Stimulated activated naive CD8-positive, alpha-beta T cell treated with anti-CD3 and anti-CD28 coated beads, Interleukin-15, amount 100 ng/mL, for 72 hours (primary cell): Measurements from ENCODE around the gene WNT1.

Experiments
- ATAC-seq: fragments of 150-1000 bp; cut with Tn5 transposase; 2 replicates; pipeline ENCODE4 v1.10.0; 2021; ENCODE audit warnings: mild to moderate bottlenecking, moderate library complexity
- DNase-seq, 2 donors: peaks; one replicate each; pipeline ENCODE4 v3.0.0; 2021 to 2022
- H3K27ac Mint-ChIP-seq, 2 donors: one replicate each; pipeline ENCODE4 v1.8.0; 2022; ENCODE audit warnings: mild to moderate bottlenecking in 2 of 2, mixed read lengths in 2 of 2, moderate library complexity in 2 of 2
- H3K27me3 Mint-ChIP-seq: one replicate; pipeline ENCODE4 v1.8.0; 2022; ENCODE audit warnings: mixed read lengths
- H3K4me1 Mint-ChIP-seq: one replicate; pipeline ENCODE4 v1.8.0; 2022; ENCODE audit warnings: mild to moderate bottlenecking, mixed read lengths
- H3K4me3 Mint-ChIP-seq, 2 donors: one replicate each; pipeline ENCODE4 v1.8.0; 2022; ENCODE audit warnings: mild to moderate bottlenecking in 2 of 2, mixed read lengths in 2 of 2, moderate library complexity in 1 of 2
- H3K9me3 Mint-ChIP-seq, 2 donors: one replicate each; pipeline ENCODE4 v1.8.0; 2022; ENCODE audit warnings: mixed read lengths in 2 of 2

WNT1 gene

DNA sequence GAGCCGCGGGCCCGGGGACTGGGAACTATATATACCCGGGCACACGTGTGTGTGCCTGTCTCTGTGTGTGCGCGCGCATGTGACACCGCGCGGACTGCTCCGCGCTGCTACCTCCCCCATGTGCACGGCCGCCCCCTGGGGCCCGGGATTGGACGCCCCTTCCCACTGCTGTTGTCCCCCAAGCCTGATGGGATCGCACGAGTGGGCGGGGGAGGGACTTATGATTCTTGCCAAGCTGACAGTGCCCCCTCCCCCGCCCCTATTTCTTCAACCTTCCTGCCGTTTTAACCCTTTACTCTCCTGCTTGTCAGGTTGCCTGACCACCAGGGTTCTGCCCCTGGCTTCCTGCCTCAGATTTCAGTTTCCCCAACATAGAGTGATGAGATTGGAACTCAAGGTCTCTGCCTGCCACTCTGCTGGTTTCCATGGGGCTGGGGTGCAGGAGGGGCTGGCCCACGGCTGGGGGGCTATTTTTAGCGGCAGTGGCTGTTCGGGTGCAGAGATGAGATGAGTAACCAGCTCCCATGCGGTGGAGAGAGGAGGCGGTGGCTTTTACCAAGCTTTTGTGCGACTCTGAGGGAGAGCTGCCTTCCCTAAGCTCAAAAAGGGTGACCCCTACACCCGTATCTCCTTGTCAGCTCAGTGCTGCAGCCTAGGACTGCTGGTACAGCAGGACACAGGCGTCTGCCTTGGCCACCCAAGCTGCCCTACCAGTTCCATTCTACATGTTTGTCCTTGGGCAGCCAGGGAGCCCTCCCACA, 21.4 kb downstream of the WNT1 start, which contains the start of gene DDN:
TSS of gene DDN (minus strand) at position 5 of the 761 bp plus-strand sequence. CDS start 88 bp downstream, outside the sequence.
- Mint-ChIP-seq H3K27ac (peak within 1 kb of the TSS in 1 of 2 donors; percentile 81), H3K4me3 (peak within 1 kb of the TSS; percentile 83 to 87), H3K4me1 (peaks cover 51% of the 10 kb centered on the region), H3K27me3 (peaks cover 56% of the 10 kb centered on the region), H3K9me3 (no peaks in the 10 kb centered on the region)
- DNase-seq: peak; percentile 47 to 58
- peak; percentile 72 for ATAC-seq

DNA sequence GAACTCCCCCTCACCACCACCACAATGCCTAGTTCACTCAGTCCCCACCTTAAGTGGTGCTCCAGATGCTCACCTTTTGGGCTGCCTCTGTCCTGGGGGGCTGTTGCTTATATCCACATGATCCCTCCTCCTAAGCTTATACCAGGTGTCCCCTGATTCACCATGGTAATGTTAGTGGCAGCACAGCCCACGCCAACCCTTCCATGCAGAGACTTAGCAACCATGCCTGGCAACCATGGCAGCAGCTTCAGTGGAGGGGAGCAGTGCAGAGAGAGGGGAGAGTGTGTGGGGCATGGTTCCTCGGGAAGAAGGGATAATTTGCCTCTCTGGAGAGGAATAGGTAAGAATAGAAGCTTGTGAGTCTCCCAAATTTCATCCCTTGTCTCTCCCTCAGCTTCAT, 22.2 kb downstream of the WNT1 start:
- peak overlapping the region in 1 of 2 donors; percentile 60 for H3K27ac Mint-ChIP-seq

DNA sequence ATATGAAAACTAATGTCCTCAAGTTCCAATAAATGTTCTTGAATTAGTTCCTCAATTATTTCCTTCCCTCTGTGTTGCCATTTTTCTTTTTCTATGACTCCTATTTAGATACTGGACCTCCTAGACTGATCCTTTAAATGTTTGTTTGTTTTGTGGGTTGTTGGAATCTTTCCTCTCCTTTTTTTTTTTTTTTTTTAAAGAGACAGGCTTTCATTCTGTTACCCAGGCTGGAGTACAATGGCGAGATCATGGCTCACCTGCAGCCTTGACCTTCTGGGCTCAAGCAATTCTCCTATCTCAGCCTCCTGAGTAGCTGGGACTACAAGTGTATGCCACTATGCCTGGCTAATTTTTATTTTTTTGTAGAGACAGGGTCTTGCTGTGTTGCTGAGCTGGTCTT, 30.8 kb downstream of the WNT1 start:
- no peaks in the 10 kb centered on the region for H3K9me3 Mint-ChIP-seq
- DNase-seq: no peak
- H3K4me1 Mint-ChIP-seq: peaks cover 7% of the 10 kb centered on the region
- no peak for ATAC-seq
- H3K27ac Mint-ChIP-seq: no peak overlapping the region
- no peak overlapping the region for H3K4me3 Mint-ChIP-seq
- no peaks in the 10 kb centered on the region for H3K27me3 Mint-ChIP-seq

More for the DNA sequence above, 22.2 kb downstream of the WNT1 start:
- ATAC-seq (no peak), DNase-seq (no peak)
- no peaks in the 10 kb centered on the region for H3K9me3 Mint-ChIP-seq
- peak overlapping the region in 1 of 2 donors; percentile 7 for H3K4me3 Mint-ChIP-seq
- peaks cover 48% of the 10 kb centered on the region for H3K27me3 Mint-ChIP-seq
- peaks cover 46% of the 10 kb centered on the region for H3K4me1 Mint-ChIP-seq

DNA sequence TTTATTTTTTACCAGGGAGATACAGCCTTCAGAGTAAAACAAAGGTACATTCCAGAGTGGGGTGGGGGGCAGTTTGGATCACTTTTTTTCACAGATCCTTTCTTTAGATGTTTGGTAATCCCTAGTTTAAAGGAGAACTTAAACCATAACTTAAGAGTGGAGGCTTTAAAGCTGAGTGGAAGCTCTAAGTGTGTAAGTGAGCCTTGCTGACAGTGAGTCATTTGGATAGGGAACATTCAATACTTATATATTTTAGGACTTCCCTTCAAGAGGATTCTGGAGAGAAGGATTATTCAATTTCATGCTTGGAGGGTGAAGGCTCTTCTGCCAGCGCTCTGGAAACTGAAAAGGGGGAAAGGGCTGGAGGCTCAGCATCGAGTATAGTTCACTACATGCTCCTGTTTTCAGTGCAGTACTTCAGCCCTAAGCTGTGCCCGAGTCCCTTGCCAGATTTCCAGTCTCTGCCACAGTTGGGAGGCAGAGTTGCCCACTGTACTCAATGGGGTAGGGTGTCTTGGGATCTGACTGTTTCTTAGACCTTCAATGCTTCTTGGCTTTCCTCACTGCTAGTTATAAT, 32.1 kb downstream of the WNT1 start:
- Mint-ChIP-seq H3K27ac (no peak overlapping the region), H3K4me1 (peaks cover 15% of the 10 kb centered on the region), H3K4me3 (no peak overlapping the region), H3K27me3 (no peaks in the 10 kb centered on the region), H3K9me3 (no peaks in the 10 kb centered on the region)
- ATAC-seq: no peak
- DNase-seq: no peak

DNA sequence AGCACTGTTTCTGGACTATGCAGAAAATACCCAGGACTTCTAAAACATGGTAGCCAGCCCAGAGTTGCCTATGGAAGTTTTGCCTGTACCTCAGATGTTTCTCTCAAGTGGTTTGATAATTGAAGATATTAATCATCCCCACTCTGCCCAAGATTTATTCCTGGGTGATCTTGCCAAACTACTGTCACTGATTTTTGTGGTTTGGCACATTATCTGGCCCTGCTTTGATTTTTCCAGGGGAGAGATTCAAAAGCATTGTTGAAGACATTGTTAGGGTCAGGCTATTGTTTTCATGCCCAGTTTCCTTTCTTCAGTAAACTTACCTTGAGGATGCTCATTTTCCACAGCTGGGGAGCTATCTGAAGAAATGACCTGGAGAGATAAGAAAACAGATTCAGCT, 34.6 kb downstream of the WNT1 start:
- Mint-ChIP-seq H3K4me3 (no peak overlapping the region), H3K9me3 (no peaks in the 10 kb centered on the region), H3K27ac (no peak overlapping the region), H3K4me1 (peaks cover 39% of the 10 kb centered on the region), H3K27me3 (no peaks in the 10 kb centered on the region)
- DNase-seq (no peak), ATAC-seq (no peak)

DNA sequence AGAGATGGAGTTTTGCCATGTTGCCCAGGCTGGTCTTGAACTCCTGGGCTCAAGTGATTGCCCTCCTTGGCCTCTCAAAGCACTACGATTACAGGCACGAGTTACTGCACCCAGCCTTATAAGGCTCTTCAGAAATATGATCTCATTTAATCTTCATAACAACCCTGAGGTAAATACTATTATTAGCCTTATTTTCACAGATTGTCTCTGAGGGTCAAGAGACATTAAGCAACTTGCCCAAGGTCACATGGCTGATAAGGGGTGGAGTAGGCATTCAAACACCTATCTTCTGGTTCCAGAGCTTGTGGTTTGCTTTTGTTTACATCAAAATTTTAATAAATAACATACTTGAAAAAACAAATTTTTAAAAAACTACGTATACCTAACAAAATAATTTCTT, 35.3 kb downstream of the WNT1 start:
- H3K4me1 Mint-ChIP-seq: peaks cover 38% of the 10 kb centered on the region
- no peak for ATAC-seq
- H3K9me3 Mint-ChIP-seq: no peaks in the 10 kb centered on the region
- no peak overlapping the region for H3K4me3 Mint-ChIP-seq
- peak overlapping the region in 1 of 2 donors; percentile 91 for H3K27ac Mint-ChIP-seq
- no peak for DNase-seq
- no peaks in the 10 kb centered on the region for H3K27me3 Mint-ChIP-seq

DNA sequence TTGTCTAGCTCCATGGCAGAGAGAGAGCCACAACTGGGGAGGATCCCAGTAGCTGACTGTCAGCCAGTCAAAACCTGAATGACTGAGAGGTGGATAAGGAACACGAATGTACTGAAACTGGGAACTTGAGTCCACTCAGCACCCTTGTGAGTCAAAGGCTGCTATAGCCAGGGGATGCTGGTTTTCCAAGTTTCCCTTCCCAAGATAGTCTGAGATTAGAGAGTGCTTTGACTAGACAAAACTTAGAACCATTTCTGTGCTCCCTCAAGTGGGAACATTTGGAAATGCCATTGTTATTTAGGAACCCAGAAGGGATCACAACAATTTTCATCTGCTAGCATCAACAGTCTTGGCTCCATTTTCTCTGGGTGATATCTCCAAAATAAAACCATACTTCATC, 36.4 kb downstream of the WNT1 start:
- Mint-ChIP-seq H3K27ac (no peak overlapping the region), H3K4me1 (peaks cover 45% of the 10 kb centered on the region), H3K9me3 (no peaks in the 10 kb centered on the region), H3K27me3 (no peaks in the 10 kb centered on the region), H3K4me3 (no peak overlapping the region)
- DNase-seq (no peak), ATAC-seq (no peak)

DNA sequence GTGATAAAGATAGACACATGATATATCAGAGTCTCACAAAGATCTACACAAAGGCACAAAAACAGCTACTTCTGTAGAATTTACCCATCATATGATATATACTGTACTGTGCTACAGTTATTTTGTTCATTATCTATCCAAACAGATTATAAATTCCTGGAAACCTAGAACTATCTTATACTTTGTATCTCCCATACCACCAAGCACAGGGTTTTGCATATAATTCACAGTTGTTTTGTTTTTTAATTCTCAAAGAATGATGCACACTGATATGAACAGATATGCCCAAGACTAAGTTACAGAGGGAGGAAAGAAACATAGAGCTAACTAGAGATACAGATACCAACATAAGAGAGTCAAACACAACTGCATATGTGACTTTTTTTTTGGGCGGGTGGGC, 37.1 kb downstream of the WNT1 start:
- H3K4me1 Mint-ChIP-seq: peaks cover 52% of the 10 kb centered on the region
- ATAC-seq: no peak
- no peak overlapping the region for H3K4me3 Mint-ChIP-seq
- H3K9me3 Mint-ChIP-seq: no peaks in the 10 kb centered on the region
- no peak for DNase-seq
- no peak overlapping the region for H3K27ac Mint-ChIP-seq
- no peaks in the 10 kb centered on the region for H3K27me3 Mint-ChIP-seq

DNA sequence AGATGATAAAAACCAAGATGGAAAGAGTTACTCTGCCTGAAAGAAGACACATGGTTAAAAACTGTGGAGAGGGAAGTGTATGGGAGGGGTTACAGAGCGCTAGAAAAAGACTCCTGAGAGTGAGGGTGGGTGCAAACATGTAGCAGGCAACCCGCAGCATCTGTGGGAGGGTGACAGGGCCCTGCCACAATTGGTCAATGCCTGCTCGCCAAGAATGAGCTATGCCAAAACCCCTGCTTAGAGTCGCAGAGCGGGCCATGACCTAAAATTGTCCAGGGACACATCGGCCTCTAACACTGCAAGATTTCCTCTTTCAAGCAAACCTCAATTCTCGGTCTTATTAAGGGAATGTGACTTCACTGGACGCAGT, 39.8 kb downstream of the WNT1 start:
- H3K27me3 Mint-ChIP-seq: no peaks in the 10 kb centered on the region

DNA sequence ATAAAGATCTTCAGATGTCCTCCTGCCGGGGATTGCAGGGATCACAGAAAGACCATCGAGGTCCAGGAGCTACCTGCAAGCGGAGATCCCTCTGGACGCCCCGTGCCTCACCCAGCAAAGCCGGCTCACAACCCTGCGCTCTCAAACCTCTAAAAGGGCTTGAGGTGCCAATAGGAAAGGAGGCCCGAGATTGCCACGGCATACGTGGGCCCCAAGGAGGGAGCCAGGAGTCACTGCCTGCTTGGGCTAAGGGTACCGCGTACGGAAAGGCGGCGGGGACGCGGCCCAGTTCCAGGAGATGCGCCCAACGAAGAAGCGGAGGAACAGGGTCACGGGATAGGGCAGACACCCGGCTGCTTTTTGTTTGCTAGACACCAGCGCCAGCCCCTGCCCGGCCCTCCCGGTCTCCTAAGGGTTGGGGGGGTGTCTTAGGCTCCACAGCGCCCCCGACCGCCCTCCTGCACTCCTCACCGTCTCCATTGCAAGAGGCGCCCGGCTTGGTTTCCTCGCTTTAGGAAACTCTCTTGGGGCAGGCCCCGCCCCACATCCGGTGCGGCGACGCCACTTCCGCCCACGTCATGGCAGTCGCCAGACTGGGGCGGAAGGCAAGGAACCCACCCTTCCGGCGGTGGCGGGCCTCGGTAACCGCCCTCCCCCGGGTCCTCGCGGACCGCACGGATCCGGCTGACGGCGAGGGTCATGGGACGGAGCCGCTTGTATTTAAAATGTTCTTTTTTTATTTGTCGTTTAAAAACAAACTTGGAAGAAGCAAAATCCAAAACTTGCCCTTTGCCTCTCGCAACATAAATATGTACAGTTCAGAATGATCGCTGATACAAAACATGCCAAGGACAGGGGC, 40.4 kb downstream of the WNT1 start, which contains the start of gene PRKAG1:
TSS of gene PRKAG1 (minus strand) at position 516 of the 859 bp plus-strand sequence. CDS start at position 480, 36 bp downstream.
- peak within 1 kb of the TSS; percentile 91 to 93 for H3K4me3 Mint-ChIP-seq
- no peaks in the 10 kb centered on the region for H3K9me3 Mint-ChIP-seq
- no peaks in the 10 kb centered on the region for H3K27me3 Mint-ChIP-seq
- DNase-seq (peak; percentile 93 to 97), ATAC-seq (peak; percentile 91)
- H3K27ac Mint-ChIP-seq: peak within 1 kb of the TSS; percentile 97 to 98
- H3K4me1 Mint-ChIP-seq: peaks cover 52% of the 10 kb centered on the region

More for the DNA sequence above, 39.8 kb downstream of the WNT1 start:
- Mint-ChIP-seq H3K27ac (peak overlapping the region; percentile 97 to 98), H3K4me1 (peaks cover 52% of the 10 kb centered on the region), H3K9me3 (no peaks in the 10 kb centered on the region), H3K4me3 (peak overlapping the region; percentile 91 to 93)
- ATAC-seq (peak; percentile 25), DNase-seq (peak in 1 of 2 donors; percentile 41)

DNA sequence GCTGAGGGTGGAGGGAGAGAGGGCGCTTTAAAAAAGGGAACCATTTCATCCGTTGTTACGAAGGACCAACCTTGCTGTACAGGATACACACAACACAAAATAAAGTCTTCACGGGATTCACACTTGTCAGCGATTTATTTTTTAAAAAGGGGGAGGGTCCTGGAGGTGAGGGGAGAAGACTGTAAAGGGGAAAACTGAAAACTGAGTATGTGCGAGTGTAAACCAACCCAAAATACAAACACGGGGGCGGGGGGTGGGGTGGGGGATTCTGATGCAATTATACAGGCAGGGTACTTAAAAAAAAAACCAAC, 41.0 kb downstream of the WNT1 start:
- H3K4me3 Mint-ChIP-seq: peak overlapping the region; percentile 91 to 93
- peak overlapping the region; percentile 97 to 98 for H3K27ac Mint-ChIP-seq
- H3K27me3 Mint-ChIP-seq: no peaks in the 10 kb centered on the region
- no peaks in the 10 kb centered on the region for H3K9me3 Mint-ChIP-seq
- DNase-seq (no peak), ATAC-seq (peak; percentile 31)
- peaks cover 52% of the 10 kb centered on the region for H3K4me1 Mint-ChIP-seq

DNA sequence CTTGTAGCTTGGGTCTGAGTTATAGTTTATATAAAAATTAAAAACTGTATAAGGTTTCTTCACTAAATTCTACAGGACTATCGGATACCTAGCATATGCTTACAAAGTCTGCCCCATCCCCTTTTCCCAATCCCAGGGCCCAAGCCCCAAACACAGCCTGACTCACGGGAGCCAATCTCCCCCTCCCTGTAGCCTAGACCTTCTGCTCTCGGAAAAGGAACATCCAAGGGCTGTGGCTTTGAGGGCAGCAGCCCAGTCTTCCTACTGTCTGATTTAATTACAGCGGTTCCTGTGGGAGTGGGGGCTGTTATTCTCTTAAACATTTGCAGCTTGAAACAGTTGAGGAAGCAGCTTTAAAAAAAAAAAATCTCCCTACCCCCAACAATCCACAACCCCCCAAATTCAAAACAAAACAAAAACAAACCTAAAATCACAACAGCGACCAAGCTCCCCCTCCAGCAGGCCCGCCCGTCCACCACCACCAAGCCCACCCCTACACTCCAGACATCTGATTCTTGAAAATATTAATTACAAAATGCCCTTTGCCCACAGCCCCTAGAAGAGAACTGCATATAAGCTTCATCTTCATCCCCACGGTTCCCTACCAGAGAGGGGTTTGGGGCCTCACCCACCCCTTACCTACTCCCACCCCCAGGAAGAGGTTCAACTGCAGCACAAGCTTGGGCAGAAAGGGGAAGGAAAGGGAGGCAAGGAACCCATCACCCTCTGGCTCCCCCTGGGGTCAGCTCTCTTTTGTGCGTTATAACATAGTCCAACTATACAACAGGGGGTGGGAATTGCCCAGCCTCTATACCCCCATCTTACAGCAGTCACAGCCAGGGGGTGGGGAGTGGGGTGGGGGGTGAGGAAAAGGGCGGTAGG, 41.6 kb downstream of the WNT1 start:
- DNase-seq (peak; percentile 40 to 49), ATAC-seq (peak; percentile 23)
- Mint-ChIP-seq H3K9me3 (no peaks in the 10 kb centered on the region), H3K27me3 (no peaks in the 10 kb centered on the region), H3K4me1 (peaks cover 46% of the 10 kb centered on the region), H3K27ac (peak overlapping the region; percentile 90 to 94), H3K4me3 (peak overlapping the region; percentile 83 to 91)

DNA sequence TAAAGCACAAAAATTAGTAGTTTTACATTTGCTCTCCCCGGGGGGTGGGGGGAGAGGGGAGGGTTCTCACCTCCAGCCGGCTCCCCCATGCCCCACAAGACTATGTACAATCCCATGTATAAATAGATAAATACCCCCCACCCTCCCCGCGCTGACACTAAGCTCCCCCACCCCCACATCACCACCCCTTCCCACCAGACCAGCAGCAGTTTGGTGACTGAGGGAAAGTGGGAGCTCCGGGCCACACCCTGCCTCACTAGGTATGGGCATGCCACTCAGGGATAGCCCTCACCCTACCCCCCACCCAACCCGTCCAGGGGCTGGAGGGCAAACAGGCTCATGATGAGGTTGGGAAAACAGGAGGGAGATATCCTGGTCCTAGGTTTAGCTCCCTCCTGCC, 42.3 kb downstream of the WNT1 start:
- no peaks in the 10 kb centered on the region for H3K9me3 Mint-ChIP-seq
- ATAC-seq (no peak), DNase-seq (no peak)
- no peak overlapping the region for H3K4me3 Mint-ChIP-seq
- H3K27ac Mint-ChIP-seq: no peak overlapping the region
- H3K4me1 Mint-ChIP-seq: peaks cover 41% of the 10 kb centered on the region
- no peaks in the 10 kb centered on the region for H3K27me3 Mint-ChIP-seq

DNA sequence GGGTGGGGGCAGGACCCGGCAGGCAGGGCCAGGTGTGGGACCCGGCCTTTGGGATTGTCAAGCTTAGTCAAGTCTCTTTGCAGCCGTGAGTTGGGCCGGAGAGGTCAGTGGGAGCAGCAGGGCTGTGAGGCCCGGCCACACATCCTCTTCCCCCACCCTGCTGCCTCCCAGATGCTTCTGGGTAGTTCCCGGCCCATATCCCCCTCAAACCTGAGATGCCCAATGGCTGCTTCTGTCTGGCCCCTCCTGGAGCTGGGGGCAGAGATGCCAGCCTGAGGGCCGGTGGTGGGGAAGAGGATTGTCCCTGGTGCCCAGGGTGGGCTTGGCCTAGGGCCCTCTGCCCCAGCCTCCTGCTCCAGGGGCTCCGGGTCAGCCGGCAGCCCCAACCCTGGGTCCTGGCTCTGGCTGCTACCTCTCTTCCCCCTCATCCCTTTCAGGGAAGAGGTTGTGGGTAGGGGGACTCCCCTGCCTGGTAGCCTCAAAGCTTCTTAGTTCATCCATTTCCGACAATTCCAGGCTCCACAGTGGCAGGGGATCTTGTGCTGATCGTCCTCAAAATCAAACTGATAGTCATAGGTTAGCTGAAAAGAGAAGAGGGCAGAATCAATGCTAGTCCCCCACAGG, 43.3 kb downstream of the WNT1 start:
- DNase-seq (no peak), ATAC-seq (no peak)
- Mint-ChIP-seq H3K9me3 (no peaks in the 10 kb centered on the region), H3K4me3 (no peak overlapping the region), H3K4me1 (peaks cover 33% of the 10 kb centered on the region), H3K27me3 (no peaks in the 10 kb centered on the region), H3K27ac (no peak overlapping the region)
